ENCODE data around the gene TRIB2. TPM values are rescaled to one million over a fixed set of nuclear protein-coding genes. Genes with fewer than 3 reads are reported as not detected.

TRIB2 gene
- total RNA-seq, 4 donors from 2014 or later, result 12.6 to 18.5 (median 15.9) TPM

- peaks cover 29 to 30% of the 10 kb centered on the region in 2 donors for H3K4me1 ChIP-seq
- H3K27ac ChIP-seq, result peak overlapping the region; percentile 61 to 81 (median 68)
- peaks cover 0 to 22% of the 10 kb centered on the region in 2 donors for H3K36me3 ChIP-seq
- in situ Hi-C loops (cut with MboI; ENCODE audit: low sequenced_read_pairs in 4 of 4), result no loop called here
- no peak for DNase-seq
- no peaks in the 10 kb centered on the region for H3K9me3 ChIP-seq
- intact Hi-C loops (cut with DNase I; ENCODE audit: low total_unique reads), result no loop called here
- TF ChIP-seq POLR2A (IDR thresholded peaks at IDR 0.05), result no peak
- no peak for TF ChIP-seq CTCF (IDR thresholded peaks at IDR 0.05 in 4 of 5, conservative IDR thresholded peaks at IDR 0.05 in 1 of 5)
- ATAC-seq, result no peak
- no peaks in the 10 kb centered on the region for H3K27me3 ChIP-seq
- H3K4me3 ChIP-seq, result no peak overlapping the region
These were observed 20.6 kb downstream of the TRIB2 start for GRCh38 chr2:12737297-12737696.

GRCh38 chr2:12737738-12738485 lies 21.2 kb downstream of the TRIB2 start:
- TF ChIP-seq CTCF (IDR thresholded peaks at IDR 0.05 in 4 of 5, conservative IDR thresholded peaks at IDR 0.05 in 1 of 5) (no peak), POLR2A (IDR thresholded peaks at IDR 0.05) (no peak)
- ATAC-seq (peak in 1 of 2 donors; percentile 26), DNase-seq (no peak)
- Histone ChIP-seq H3K4me1 (peaks cover 24 to 25% of the 10 kb centered on the region in 2 donors), H3K9me3 (no peaks in the 10 kb centered on the region), H3K27ac (peak overlapping the region; percentile 61 to 81 (median 68)), H3K27me3 (no peaks in the 10 kb centered on the region), H3K4me3 (no peak overlapping the region), H3K36me3 (peaks cover 0 to 22% of the 10 kb centered on the region in 2 donors)
- in situ Hi-C loops (cut with MboI; ENCODE audit: low sequenced_read_pairs in 4 of 4) (no loop called here), intact Hi-C loops (cut with DNase I; ENCODE audit: low total_unique reads) (no loop called here)

- H3K36me3 ChIP-seq, result peaks cover 0 to 22% of the 10 kb centered on the region in 2 donors
- no peak for TF ChIP-seq CTCF (IDR thresholded peaks at IDR 0.05 in 4 of 5, conservative IDR thresholded peaks at IDR 0.05 in 1 of 5)
- no peak for TF ChIP-seq POLR2A (IDR thresholded peaks at IDR 0.05)
- peaks cover 6% of the 10 kb centered on the region in 2 donors for H3K4me1 ChIP-seq
- no peak overlapping the region for H3K4me3 ChIP-seq
- in situ Hi-C loops (cut with MboI; ENCODE audit: low sequenced_read_pairs in 4 of 4) (no loop called here), intact Hi-C loops (cut with DNase I; ENCODE audit: low total_unique reads) (no loop called here)
- H3K27me3 ChIP-seq, result no peaks in the 10 kb centered on the region
- no peak for ATAC-seq
- DNase-seq, result no peak
- H3K27ac ChIP-seq, result peak overlapping the region; percentile 40 to 65 (median 50)
- H3K9me3 ChIP-seq, result no peaks in the 10 kb centered on the region
These were observed 23.1 kb downstream of the TRIB2 start for GRCh38 chr2:12739721-12740254.

GRCh38 chr2:12741380-12741779 lies 24.6 kb downstream of the TRIB2 start:
- ATAC-seq (no peak), DNase-seq (no peak)
- in situ Hi-C loops (cut with MboI; ENCODE audit: low sequenced_read_pairs in 4 of 4) (no loop called here), intact Hi-C loops (cut with DNase I; ENCODE audit: low total_unique reads) (no loop called here)
- TF ChIP-seq CTCF (IDR thresholded peaks at IDR 0.05 in 4 of 5, conservative IDR thresholded peaks at IDR 0.05 in 1 of 5) (no peak), POLR2A (IDR thresholded peaks at IDR 0.05) (no peak)
- Histone ChIP-seq H3K36me3 (peaks cover 0 to 22% of the 10 kb centered on the region in 2 donors), H3K27me3 (no peaks in the 10 kb centered on the region), H3K9me3 (no peaks in the 10 kb centered on the region), H3K4me3 (no peak overlapping the region), H3K4me1 (no peaks in the 10 kb centered on the region), H3K27ac (peak overlapping the region in 3 of 4 donors; percentile 26 to 28 (median 27))
